Spleen (tissue), 7 donors: ENCODE measurements around the gene BMPER.

Experiments used
- CTCF ChIP-seq, 11 experiments: fragments of 200-600 bp in 7 of 11; fragments of 450-650 bp in 4 of 11; sonication (generic) in 4 of 11; IDR thresholded peaks in 8 of 11; conservative IDR thresholded peaks in 3 of 11; 1 replicate in 7 of 11; 2 replicates in 4 of 11; pipeline versions ENCODE4 v1.4.0 to v1.8.0; 2016 to 2021; ENCODE audit warnings: antibody characterized with exemption in 11 of 11, inconsistent platforms in 4 of 11, mild to moderate bottlenecking in 1 of 11
- POLR2A ChIP-seq, 3 donors: fragments of 450-650 bp; IDR thresholded peaks; one replicate each; pipeline ENCODE4 v1.5.1; 2017; ENCODE audit warnings: antibody characterized with exemption in 3 of 3, mild to moderate bottlenecking in 1 of 3
- POLR2AphosphoS5 ChIP-seq, 3 donors: sonication (generic); formaldehyde crosslinking; IDR thresholded peaks; one replicate each; pipeline ENCODE4 v1.5.1; 2017; ENCODE audit warnings: antibody characterized with exemption in 3 of 3
- donor health status: DM: no; HTN: no; CAD: no; lungs with moderate emphysema.
- donor health status: DM: no; HTN: no; CAD: no.
- donor health status: DM: no; HTN: no; CAD: no.

DNA sequence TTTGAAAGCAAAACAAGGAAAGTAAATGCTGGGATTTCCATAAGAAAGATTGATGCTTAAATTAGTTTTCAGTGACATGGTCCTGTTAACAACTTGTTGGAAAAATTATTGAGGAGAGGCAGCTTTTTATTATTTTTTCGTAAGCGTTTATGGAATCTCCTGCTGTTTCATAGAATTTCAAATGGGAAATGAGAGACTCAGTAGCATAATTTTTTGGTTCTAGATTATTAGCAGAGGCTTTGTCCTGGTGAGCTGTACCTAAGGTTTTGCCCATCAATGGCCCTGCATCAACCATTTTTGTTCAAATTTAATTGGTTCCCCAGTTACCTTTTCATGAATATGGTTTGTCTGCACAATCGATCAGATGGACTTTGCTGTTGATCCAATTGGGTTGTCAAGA is 205.7 kb downstream of the BMPER start:
- TF ChIP-seq CTCF (IDR thresholded peaks at IDR 0.05 in 8 of 11, conservative IDR thresholded peaks at IDR 0.05 in 3 of 11), result no peak
- TF ChIP-seq POLR2A (IDR thresholded peaks at IDR 0.05), result no peak
- no peak for TF ChIP-seq POLR2AphosphoS5 (IDR thresholded peaks at IDR 0.05)
